Measurements from ENCODE around the gene MDH1B.
"Not testable (repeated sequence)": the region's sequence is repeated elsewhere in the genome, so short reads cannot be mapped to it uniquely, and the experiment has no call there.

The MDH1B gene

GRCh38 chr2:206728277-206729199, 36.6 kb downstream of the MDH1B start:
- peak; percentile 95 for FAIRE-seq
- TF ChIP-seq POLR2A (IDR thresholded peaks at IDR 0.05; ENCODE audit: low read depth, low read length), result no peak
- peak; percentile 24 for DNase-seq (ENCODE audit: insufficient read length, low spot score)

GRCh38 chr2:206727287-206727686, 37.8 kb downstream of the MDH1B start:
- FAIRE-seq, result no peak
- no peak for TF ChIP-seq POLR2A (IDR thresholded peaks at IDR 0.05; ENCODE audit: low read depth, low read length)
- no peak for DNase-seq (ENCODE audit: insufficient read length, low spot score)

GRCh38 chr2:206723288-206723687, 41.8 kb downstream of the MDH1B start:
- no peak for TF ChIP-seq POLR2A (IDR thresholded peaks at IDR 0.05; ENCODE audit: low read depth, low read length)
- DNase-seq (ENCODE audit: insufficient read length, low spot score) (no peak), FAIRE-seq (no peak)

GRCh38 chr2:206721256-206721920, 43.7 kb downstream of the MDH1B start:
- FAIRE-seq, result no peak

GRCh38 chr2:206718296-206718695, 46.8 kb downstream of the MDH1B start, which contains the start of gene DYTN:
Gene DYTN, minus strand, starts transcription at chr2:206718396. Its CDS starts 117 bp downstream, at chr2:206718279.
- DNase-seq (ENCODE audit: insufficient read length, low spot score), result no peak
- no peak for TF ChIP-seq POLR2A (IDR thresholded peaks at IDR 0.05; ENCODE audit: low read depth, low read length)
- FAIRE-seq, result no peak

More at GRCh38 chr2:206721256-206721920, 43.7 kb downstream of the MDH1B start:
- no peak for DNase-seq (ENCODE audit: insufficient read length, low spot score)
- TF ChIP-seq POLR2A (IDR thresholded peaks at IDR 0.05; ENCODE audit: low read depth, low read length), result no peak

GRCh38 chr2:206716623-206717022, 48.5 kb downstream of the MDH1B start:
- TF ChIP-seq POLR2A (IDR thresholded peaks at IDR 0.05; ENCODE audit: low read depth, low read length), result no peak
- no peak for DNase-seq (ENCODE audit: insufficient read length, low spot score)
- FAIRE-seq, result no peak

GRCh38 chr2:206715183-206715582, 49.9 kb downstream of the MDH1B start:
- DNase-seq (ENCODE audit: insufficient read length, low spot score); FAIRE-seq: not testable (repeated sequence)

- TF ChIP-seq POLR2A (IDR thresholded peaks at IDR 0.05; ENCODE audit: low read depth, low read length), result no peak
- DNase-seq (ENCODE audit: insufficient read length, low spot score) (no peak), FAIRE-seq (no peak)
Measured at GRCh38 chr2:206713746-206714145, 51.4 kb downstream of the MDH1B start.

GRCh38 chr2:206708286-206708685, 56.8 kb downstream of the MDH1B start:
- TF ChIP-seq POLR2A (IDR thresholded peaks at IDR 0.05; ENCODE audit: low read depth, low read length), result no peak

GRCh38 chr2:206707164-206707701, 57.9 kb downstream of the MDH1B start:
- no peak for TF ChIP-seq POLR2A (IDR thresholded peaks at IDR 0.05; ENCODE audit: low read depth, low read length)
- no peak for FAIRE-seq
- no peak for DNase-seq (ENCODE audit: insufficient read length, low spot score)

More at GRCh38 chr2:206708286-206708685, 56.8 kb downstream of the MDH1B start:
- FAIRE-seq (no peak), DNase-seq (ENCODE audit: insufficient read length, low spot score) (no peak)

- DNase-seq (ENCODE audit: insufficient read length, low spot score), result no peak
- no peak for TF ChIP-seq POLR2A (IDR thresholded peaks at IDR 0.05; ENCODE audit: low read depth, low read length)
- FAIRE-seq, result no peak
Measured at GRCh38 chr2:206701952-206702605, 63.0 kb downstream of the MDH1B start.

GRCh38 chr2:206700156-206700555, 65.0 kb downstream of the MDH1B start:
- FAIRE-seq (no peak), DNase-seq (ENCODE audit: insufficient read length, low spot score) (no peak)
- no peak for TF ChIP-seq POLR2A (IDR thresholded peaks at IDR 0.05; ENCODE audit: low read depth, low read length)

GRCh38 chr2:206698811-206699210, 66.3 kb downstream of the MDH1B start:
- DNase-seq (ENCODE audit: insufficient read length, low spot score) (no peak), FAIRE-seq (no peak)
- no peak for TF ChIP-seq POLR2A (IDR thresholded peaks at IDR 0.05; ENCODE audit: low read depth, low read length)

- DNase-seq (ENCODE audit: insufficient read length, low spot score), result no peak
- TF ChIP-seq POLR2A (IDR thresholded peaks at IDR 0.05; ENCODE audit: low read depth, low read length), result no peak
- no peak for FAIRE-seq
Measured at GRCh38 chr2:206696910-206697309, 68.2 kb downstream of the MDH1B start.
